ENCODE data around the gene ROPN1. TPM values are rescaled to one million over a fixed set of nuclear protein-coding genes. Genes with fewer than 3 reads are reported as not detected.

The ROPN1 gene
- total RNA-seq, 2 experiments from 2014 or later, result not detected

DNA sequence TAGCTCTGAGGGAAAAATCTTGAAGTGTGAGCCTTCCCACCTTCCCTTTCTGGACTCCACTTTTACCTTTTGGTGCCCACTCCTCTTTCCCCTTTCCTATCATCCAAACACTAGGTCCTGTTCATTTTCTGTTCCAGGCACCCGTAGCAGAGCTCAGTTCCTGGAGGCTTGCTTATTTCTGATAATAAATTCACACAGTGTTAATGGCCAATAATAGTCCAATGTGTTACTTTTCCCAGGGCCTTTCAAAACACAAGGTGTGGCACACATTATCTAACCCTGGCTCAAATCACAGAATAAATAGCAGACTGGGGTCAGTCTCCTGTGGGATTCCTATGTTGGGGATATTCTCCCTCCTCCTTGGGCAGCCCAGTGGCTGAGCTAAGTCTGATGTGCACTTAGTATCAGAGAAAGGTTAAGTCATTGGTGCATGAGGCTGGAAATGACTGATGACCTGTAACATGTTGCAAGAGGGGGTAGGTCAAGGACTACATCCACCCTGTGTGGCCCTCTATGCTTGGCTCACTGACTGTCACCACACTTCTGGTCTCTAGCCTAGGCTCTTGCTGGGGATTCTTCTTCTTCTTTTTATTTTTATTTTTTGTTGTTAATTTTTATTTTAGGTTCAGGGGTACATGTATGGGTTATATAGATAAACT lies 43.7 kb upstream of the ROPN1 start:
- no peak overlapping the region for H3K27ac ChIP-seq (ENCODE audit: low read depth, low read length, poor library complexity, severe bottlenecking)
- no peak for TF ChIP-seq EZH2phosphoT487 (IDR thresholded peaks at IDR 0.05; ENCODE audit: borderline replicate concordance, low read depth, low read length)
- TF ChIP-seq, protein P1, sequence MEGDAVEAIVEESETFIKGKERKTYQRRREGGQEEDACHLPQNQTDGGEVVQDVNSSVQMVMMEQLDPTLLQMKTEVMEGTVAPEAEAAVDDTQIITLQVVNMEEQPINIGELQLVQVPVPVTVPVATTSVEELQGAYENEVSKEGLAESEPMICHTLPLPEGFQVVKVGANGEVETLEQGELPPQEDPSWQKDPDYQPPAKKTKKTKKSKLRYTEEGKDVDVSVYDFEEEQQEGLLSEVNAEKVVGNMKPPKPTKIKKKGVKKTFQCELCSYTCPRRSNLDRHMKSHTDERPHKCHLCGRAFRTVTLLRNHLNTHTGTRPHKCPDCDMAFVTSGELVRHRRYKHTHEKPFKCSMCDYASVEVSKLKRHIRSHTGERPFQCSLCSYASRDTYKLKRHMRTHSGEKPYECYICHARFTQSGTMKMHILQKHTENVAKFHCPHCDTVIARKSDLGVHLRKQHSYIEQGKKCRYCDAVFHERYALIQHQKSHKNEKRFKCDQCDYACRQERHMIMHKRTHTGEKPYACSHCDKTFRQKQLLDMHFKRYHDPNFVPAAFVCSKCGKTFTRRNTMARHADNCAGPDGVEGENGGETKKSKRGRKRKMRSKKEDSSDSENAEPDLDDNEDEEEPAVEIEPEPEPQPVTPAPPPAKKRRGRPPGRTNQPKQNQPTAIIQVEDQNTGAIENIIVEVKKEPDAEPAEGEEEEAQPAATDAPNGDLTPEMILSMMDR (conservative IDR thresholded peaks at IDR 0.05; ENCODE audit: low read length), result no peak
- DNase-seq (ENCODE audit: low spot score), result no peak
- no peak overlapping the region for H3K4me3 ChIP-seq (ENCODE audit: low read depth, low read length, poor library complexity, severe bottlenecking)
- ChIA-PET POLR2A (no interaction called here), CTCF (ENCODE audit: unreplicated experiment) (no interaction called here)
- H3K4me2 ChIP-seq (ENCODE audit: low read length), result no peak overlapping the region
- H2AFZ ChIP-seq (ENCODE audit: low read length), result no peak overlapping the region
- H4K20me1 ChIP-seq (ENCODE audit: insufficient read depth, low read length), result no peaks in the 10 kb centered on the region
- intact Hi-C loops (cut with micrococcal nuclease; ENCODE audit: unreplicated experiment), result no loop called here
- H3K9me3 ChIP-seq (ENCODE audit: low read length), result no peaks in the 10 kb centered on the region
- H3K4me1 ChIP-seq (ENCODE audit: insufficient read depth, low read length, poor library complexity, severe bottlenecking), result no peaks in the 10 kb centered on the region
- H3K9me2 ChIP-seq (ENCODE audit: insufficient read depth, low read length), result no peaks in the 10 kb centered on the region
- no peaks in the 10 kb centered on the region for H3K36me3 ChIP-seq (ENCODE audit: insufficient read depth, low read length)
- BruUV-seq (replicated peaks), result no TSS peak
- no peaks in the 10 kb centered on the region for H3K79me2 ChIP-seq (ENCODE audit: insufficient read depth, low read depth, low read length)

DNA sequence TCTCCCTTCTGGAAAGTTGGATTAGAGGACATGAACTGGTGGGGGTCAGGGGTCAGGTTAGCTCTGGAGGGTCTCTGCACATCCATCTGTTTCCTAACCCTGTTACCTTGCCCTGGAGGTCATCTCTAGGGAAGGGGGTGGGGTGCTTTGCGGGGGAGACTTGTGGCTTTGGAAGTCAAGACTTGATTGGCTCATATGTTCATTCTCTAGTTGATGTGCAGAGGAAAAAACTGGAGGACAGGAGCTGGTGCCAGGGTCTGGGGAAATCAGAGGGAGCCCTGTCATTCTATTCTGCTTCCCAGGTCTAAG lies 42.9 kb upstream of the ROPN1 start:
- TF ChIP-seq EZH2phosphoT487 (IDR thresholded peaks at IDR 0.05; ENCODE audit: borderline replicate concordance, low read depth, low read length), result no peak
- TF ChIP-seq, protein P1 (conservative IDR thresholded peaks at IDR 0.05; ENCODE audit: low read length), result no peak
- Histone ChIP-seq H2AFZ (ENCODE audit: low read length) (no peak overlapping the region), H3K79me2 (ENCODE audit: insufficient read depth, low read depth, low read length) (no peaks in the 10 kb centered on the region), H3K27ac (ENCODE audit: low read depth, low read length, poor library complexity, severe bottlenecking) (no peak overlapping the region), H3K9me3 (ENCODE audit: low read length) (no peaks in the 10 kb centered on the region), H3K4me1 (ENCODE audit: insufficient read depth, low read length, poor library complexity, severe bottlenecking) (no peaks in the 10 kb centered on the region), H3K36me3 (ENCODE audit: insufficient read depth, low read length) (no peaks in the 10 kb centered on the region), H3K4me2 (ENCODE audit: low read length) (no peak overlapping the region), H3K4me3 (ENCODE audit: low read depth, low read length, poor library complexity, severe bottlenecking) (no peak overlapping the region), H3K9me2 (ENCODE audit: insufficient read depth, low read length) (no peaks in the 10 kb centered on the region), H4K20me1 (ENCODE audit: insufficient read depth, low read length) (no peaks in the 10 kb centered on the region)
- ChIA-PET CTCF (ENCODE audit: unreplicated experiment) (no interaction called here), POLR2A (no interaction called here)
- intact Hi-C loops (cut with micrococcal nuclease; ENCODE audit: unreplicated experiment), result no loop called here
- no TSS peak for BruUV-seq (replicated peaks)
- no peak for DNase-seq (ENCODE audit: low spot score)

DNA sequence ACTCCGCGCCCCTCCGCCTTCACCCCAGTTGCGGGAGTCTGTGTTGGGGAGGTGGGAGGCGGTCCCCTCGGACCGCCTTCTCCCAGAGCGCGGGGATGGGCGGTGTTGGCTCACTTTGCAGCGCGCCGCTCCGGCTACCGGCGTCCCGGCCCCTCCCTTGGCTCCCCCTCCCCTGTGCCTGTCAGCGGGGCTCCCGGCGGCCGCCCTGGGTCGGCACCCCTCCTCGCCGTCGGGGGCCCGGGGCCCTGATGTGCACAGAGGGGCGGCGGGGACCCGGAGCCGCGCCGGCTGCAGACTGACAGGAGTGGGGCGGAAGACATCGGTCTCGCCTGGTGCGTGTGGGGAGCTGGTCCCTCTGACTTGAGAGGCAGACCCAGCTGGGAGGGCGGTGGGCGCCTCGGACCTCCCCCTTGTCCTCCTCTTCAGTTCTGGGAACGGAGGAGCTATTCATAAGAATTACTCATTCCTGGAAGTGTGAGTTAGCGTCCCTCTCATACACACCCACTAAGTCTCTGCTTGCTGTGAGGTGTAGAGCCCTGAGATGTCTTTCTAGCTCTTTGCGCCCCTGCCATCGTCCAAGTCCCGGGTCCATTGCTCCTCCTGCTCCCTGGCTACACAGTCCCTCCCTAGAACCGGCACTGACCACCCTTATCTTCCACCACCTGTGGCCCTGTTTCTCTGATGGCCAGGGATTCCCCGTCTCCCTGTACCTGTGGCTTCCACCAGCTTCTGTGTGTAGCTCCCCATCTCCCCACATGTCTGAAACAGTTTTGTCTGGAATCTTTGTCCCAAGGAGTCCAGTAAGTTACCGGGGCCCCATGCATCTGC lies 42.3 kb upstream of the ROPN1 start:
- no peak for DNase-seq (ENCODE audit: low spot score)
- Histone ChIP-seq H3K36me3 (ENCODE audit: insufficient read depth, low read length) (no peaks in the 10 kb centered on the region), H3K79me2 (ENCODE audit: insufficient read depth, low read depth, low read length) (no peaks in the 10 kb centered on the region), H3K4me1 (ENCODE audit: insufficient read depth, low read length, poor library complexity, severe bottlenecking) (no peaks in the 10 kb centered on the region), H2AFZ (ENCODE audit: low read length) (no peak overlapping the region), H3K4me3 (ENCODE audit: low read depth, low read length, poor library complexity, severe bottlenecking) (no peak overlapping the region), H3K27ac (ENCODE audit: low read depth, low read length, poor library complexity, severe bottlenecking) (no peak overlapping the region), H3K9me2 (ENCODE audit: insufficient read depth, low read length) (no peaks in the 10 kb centered on the region), H4K20me1 (ENCODE audit: insufficient read depth, low read length) (no peaks in the 10 kb centered on the region), H3K4me2 (ENCODE audit: low read length) (no peak overlapping the region), H3K9me3 (ENCODE audit: low read length) (no peaks in the 10 kb centered on the region)
- POLR2A ChIA-PET, result no interaction called here
- intact Hi-C loops (cut with micrococcal nuclease; ENCODE audit: unreplicated experiment), result no loop called here
- CTCF ChIA-PET (ENCODE audit: unreplicated experiment), result no interaction called here
- BruUV-seq (replicated peaks), result no TSS peak
- no peak for TF ChIP-seq EZH2phosphoT487 (IDR thresholded peaks at IDR 0.05; ENCODE audit: borderline replicate concordance, low read depth, low read length)
- TF ChIP-seq, protein P1 (conservative IDR thresholded peaks at IDR 0.05; ENCODE audit: low read length), result no peak
